D721Med (cell line): ENCODE results near the gene HLA-DQB1.
"Not testable (repeated sequence)": the region's sequence is repeated elsewhere in the genome, so short reads cannot be mapped to it uniquely, and the experiment has no call there.

Source experiments
- DNase-seq: peaks from one replicate; pipeline ENCODE4 v3.0.0; 2011; ENCODE audit warnings: low spot score; ENCODE audit not compliant: insufficient read length
- FAIRE-seq: peaks from 2 replicates; lab custom pipeline; 2011; peaks lifted over from hg19 to GRCh38; lab: Jason Lieb, UNC
- TF ChIP-seq, protein P1 (sequence below): IDR thresholded peaks from 2 replicates; pipeline ENCODE4 v1.5.1; 2012; ENCODE audit warnings: mild to moderate bottlenecking, control low read depth; ENCODE audit not compliant: insufficient read depth; ENCODE audit errors: missing control alignments

The HLA-DQB1 gene

DNA sequence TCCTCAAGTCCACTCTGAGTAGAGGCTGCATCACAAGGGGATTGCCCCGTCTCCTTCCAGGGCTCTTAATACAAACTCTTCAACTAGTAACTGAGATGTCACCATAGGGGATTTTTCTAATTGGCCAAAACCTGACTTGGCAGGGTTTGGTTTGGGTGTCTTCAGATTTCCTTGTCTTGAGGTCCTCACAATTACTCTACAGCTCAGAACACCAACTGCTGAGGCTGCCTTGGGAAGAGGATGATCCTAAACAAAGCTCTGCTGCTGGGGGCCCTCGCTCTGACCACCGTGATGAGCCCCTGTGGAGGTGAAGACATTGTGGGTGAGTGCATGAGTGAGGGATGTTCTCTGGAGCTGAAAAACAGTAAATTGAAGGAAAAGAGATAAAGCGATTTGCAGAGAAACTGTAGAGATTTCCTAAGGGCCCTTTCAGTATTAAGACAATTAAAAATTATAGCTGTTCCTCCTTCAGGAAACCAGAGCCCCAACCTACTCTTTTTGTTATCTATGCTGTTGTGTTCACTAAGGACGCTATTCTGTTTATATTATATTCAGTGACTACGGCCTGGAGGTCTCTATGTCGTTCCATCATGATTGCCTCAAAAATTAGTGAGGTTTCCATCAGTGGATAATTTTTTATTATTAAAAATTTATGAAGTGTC, 29.1 kb downstream of the HLA-DQB1 start, which contains the start of gene HLA-DQA1:
HLA-DQA1 (plus strand) TSS at position 188 of the 662 bp plus-strand sequence; CDS start at position 241, 53 bp downstream.
- TF ChIP-seq, protein P1, sequence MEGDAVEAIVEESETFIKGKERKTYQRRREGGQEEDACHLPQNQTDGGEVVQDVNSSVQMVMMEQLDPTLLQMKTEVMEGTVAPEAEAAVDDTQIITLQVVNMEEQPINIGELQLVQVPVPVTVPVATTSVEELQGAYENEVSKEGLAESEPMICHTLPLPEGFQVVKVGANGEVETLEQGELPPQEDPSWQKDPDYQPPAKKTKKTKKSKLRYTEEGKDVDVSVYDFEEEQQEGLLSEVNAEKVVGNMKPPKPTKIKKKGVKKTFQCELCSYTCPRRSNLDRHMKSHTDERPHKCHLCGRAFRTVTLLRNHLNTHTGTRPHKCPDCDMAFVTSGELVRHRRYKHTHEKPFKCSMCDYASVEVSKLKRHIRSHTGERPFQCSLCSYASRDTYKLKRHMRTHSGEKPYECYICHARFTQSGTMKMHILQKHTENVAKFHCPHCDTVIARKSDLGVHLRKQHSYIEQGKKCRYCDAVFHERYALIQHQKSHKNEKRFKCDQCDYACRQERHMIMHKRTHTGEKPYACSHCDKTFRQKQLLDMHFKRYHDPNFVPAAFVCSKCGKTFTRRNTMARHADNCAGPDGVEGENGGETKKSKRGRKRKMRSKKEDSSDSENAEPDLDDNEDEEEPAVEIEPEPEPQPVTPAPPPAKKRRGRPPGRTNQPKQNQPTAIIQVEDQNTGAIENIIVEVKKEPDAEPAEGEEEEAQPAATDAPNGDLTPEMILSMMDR = no peak
- DNase-seq (no peak), FAIRE-seq (no peak)

DNA sequence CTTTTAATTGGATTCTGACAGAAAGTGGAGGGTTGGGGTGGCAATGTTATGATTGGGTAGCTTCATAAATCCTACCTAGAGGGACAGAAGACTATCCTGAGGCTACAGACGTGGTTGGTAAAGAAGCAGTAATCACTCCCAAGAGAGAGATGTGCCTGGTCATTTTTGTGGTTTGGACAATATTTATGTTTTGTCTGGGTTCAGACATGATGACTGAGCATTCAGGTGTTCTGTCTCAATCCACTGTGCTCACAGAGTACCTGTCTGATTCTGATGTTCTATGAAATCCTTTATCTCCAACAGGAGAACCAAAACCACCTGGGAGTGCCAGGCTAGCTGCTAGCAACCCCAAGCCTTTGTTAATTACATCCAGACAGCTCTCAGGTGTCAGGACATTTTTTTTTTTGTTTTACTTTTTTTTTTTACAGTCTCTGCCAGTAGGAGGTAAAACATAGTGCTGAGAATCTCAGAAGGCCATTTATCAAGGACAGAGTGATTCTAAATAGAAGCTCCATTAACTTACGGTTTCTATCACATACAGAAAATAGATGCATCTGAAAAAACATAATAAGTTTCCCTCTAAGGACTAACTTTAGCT, 30.8 kb downstream of the HLA-DQB1 start:
- TF ChIP-seq, protein P1 = no peak
- no peak for FAIRE-seq
- no peak for DNase-seq

DNA sequence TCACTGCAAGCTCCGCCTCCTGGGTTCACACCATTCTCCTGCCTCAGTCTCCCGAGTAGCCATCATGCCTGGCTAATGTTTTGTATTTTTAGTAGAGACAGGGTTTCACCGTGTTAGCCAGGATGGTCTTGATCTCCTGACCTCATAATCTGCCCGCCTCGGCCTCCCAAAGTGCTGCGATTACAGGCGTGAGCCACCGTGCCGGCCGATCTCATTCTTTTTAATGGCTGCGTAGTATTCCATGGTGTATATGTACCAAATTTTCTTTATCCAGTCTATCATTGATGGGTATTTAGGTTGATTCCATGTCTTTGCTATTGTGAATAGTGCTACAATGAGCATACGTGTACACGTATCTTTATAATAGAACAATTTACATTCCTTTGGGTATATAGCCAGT, 36.7 kb downstream of the HLA-DQB1 start:
- not testable (repeated sequence) for DNase-seq, FAIRE-seq

DNA sequence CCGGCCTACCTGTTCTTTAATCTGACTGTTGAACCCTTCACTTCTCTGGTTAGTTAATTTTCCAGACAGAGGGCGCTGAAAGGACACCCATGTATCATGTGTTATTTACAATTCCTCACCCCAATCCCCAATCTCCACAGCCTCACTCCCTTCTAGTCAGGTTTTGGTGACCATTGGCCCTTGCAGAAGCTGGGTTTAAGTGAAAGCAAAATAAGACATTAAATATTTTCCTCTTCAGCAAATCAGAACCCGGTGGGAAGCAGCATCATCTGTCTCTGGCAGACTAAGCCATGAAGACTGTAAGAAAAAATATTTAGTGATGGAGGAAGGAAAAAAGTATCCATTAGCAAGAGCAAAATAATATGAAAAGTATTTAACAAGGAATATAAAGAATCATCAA, 38.6 kb downstream of the HLA-DQB1 start:
- TF ChIP-seq, protein P1 = no peak
- DNase-seq (no peak), FAIRE-seq (no peak)

DNA sequence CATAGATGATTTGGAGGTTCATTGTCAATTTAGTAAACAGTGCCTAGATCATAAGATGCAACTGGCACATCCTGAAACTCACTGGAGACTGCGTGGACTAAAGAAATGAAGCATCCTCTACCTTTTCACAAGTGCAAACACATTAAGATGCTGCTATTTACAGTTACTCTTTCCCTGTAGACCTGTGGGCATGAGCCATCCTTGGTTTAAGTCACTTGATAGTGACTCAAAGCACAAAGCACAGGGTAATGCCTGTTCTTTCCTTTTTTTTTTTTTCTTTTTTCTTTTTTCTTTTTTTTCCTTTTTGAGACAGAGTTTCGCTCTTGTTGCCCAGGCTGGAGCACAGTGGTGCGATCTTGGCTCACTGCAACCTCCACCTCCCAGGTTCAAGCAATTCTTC, 39.2 kb downstream of the HLA-DQB1 start:
- TF ChIP-seq, protein P1 = no peak
- no peak for FAIRE-seq

DNA sequence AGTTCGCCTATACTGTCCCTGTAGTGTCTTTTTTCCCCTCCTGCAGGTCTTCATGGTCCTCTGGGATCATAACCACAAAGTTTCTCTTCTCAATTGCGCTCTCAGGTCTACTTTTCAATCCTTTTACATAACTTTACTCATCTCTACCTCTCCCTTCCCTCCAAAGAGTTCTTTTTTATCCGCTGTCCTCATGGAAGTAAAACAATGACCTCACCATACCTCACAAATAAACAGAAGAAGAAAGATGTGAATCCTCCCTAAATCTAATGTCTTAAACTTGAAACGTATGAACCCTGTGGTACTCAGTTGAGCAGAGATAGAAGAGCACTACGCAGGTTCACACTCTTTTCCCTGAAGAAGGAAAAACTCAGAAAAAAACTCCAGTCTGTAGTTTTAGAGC, 41.3 kb downstream of the HLA-DQB1 start:
- TF ChIP-seq, protein P1 = no peak
- no peak for FAIRE-seq
- no peak for DNase-seq

More for the DNA sequence above, 39.2 kb downstream of the HLA-DQB1 start:
- no peak for DNase-seq

DNA sequence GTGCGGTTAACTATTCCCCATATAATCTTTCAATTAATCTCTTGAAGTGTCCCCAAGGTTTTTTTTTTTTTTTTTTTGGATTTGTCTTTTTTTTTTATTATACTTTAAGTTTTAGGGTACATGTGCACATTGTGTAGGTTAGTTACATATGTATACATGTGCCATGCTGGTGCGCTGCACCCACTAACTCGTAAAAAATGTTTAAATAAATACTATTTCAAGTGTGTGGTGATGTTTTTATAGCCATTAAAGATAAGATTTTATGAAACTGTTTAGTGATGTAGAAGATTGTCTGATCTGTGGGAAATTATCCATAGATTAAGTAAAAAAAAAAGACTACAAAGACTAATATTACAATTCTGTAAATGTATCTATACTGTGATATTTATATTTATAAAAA, 41.9 kb downstream of the HLA-DQB1 start:
- FAIRE-seq = no peak
- TF ChIP-seq, protein P1 = no peak
- DNase-seq = no peak
